ENCODE results near the gene FBXW7. TPM values are rescaled to one million over a fixed set of nuclear protein-coding genes. Genes with fewer than 3 reads are reported as not detected.
A peak's percentile ranks its signal among the peaks of the same experiment; 100 is the strongest.

FBXW7 gene
- total RNA-seq, 1 experiment from 2014 or later, result 23.0 TPM

DNA sequence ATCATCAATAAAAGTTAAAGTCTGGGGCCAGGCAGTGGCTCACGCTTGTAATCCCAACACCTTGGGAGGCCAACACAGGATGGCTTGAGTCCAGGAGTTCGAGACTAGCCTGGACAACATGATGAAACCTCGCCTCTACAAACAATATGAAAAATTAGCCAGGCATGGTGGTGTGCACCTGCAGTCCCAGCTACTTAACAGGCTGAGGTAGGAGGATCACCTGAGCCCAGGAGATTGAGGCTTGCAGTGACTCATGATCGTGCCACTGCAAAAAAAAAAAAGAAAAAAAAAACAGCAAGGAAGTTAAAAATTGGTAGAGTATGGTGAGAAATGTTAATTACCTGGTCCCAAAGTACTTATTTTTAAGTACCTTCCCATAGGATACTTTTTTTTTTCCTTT is 27.5 kb downstream of the FBXW7 start (continued):
- TF ChIP-seq FOXP1 (CRISPR knock-in tag; IDR thresholded peaks at IDR 0.05; ENCODE audit: borderline replicate concordance) (no peak), ZNF232 (CRISPR knock-in tag; IDR thresholded peaks at IDR 0.05) (no peak), ZNF138 (CRISPR knock-in tag; conservative IDR thresholded peaks at IDR 0.05) (no peak), JAZF1 (CRISPR knock-in tag; IDR thresholded peaks at IDR 0.05) (no peak), NR1H2 (CRISPR knock-in tag; IDR thresholded peaks at IDR 0.05) (no peak), ZNF671 (CRISPR knock-in tag; IDR thresholded peaks at IDR 0.05) (no peak)

DNA sequence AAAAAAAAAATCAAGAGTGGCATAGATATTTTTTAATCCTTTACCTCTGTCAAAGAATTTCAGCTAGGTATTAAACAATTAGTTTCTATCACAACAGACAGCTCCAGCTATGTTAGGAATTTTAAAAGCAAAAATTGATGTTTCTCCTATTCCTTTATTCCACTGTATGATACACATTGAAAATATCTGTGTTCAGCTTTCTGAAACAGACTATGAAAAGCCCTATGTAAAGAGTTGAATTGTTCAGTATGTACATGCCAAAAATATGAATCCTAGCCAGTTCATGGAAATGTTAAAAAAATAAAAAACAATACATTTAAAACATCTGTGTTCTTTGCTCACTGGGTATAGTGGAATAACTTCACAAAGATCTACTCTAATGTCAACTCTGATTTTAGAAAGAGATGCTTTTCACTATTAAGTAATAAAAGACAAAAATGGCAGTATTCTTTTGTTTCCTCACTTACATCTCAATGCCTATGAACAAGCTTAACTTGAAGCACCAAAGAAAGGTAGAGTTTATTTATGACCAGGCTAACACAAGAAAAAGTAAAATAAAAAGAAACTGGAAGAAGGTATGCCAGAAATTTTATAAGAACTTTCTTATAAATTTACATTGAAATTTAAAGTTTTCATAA is 32.1 kb downstream of the FBXW7 start:
- Mint-ChIP-seq H3K27ac (peak overlapping the region; percentile 18; the same call in 1 of the 2 replicates), H3K4me1 (peaks cover 33% of the 10 kb centered on the region), H3K27me3 (ENCODE audit: low read depth) (no peaks in the 10 kb centered on the region), H3K4me3 (no peak overlapping the region), H3K9me3 (no peaks in the 10 kb centered on the region), H3K36me3 (no peaks in the 10 kb centered on the region)
- POLR2A ChIA-PET, result no interaction called here
- TF ChIP-seq ARID4B (CRISPR knock-in tag; IDR thresholded peaks at IDR 0.05; ENCODE audit: borderline replicate concordance), result no peak
- no peak for TF ChIP-seq ETV6 (CRISPR knock-in tag; IDR thresholded peaks at IDR 0.05)
- TF ChIP-seq SOX15 (CRISPR knock-in tag; IDR thresholded peaks at IDR 0.05), result no peak
- TF ChIP-seq OVOL2 (CRISPR knock-in tag; IDR thresholded peaks at IDR 0.05; ENCODE audit: borderline replicate concordance), result no peak
- no peak for TF ChIP-seq CREB1 (CRISPR knock-in tag; IDR thresholded peaks at IDR 0.05)
- TF ChIP-seq, protein P1, sequence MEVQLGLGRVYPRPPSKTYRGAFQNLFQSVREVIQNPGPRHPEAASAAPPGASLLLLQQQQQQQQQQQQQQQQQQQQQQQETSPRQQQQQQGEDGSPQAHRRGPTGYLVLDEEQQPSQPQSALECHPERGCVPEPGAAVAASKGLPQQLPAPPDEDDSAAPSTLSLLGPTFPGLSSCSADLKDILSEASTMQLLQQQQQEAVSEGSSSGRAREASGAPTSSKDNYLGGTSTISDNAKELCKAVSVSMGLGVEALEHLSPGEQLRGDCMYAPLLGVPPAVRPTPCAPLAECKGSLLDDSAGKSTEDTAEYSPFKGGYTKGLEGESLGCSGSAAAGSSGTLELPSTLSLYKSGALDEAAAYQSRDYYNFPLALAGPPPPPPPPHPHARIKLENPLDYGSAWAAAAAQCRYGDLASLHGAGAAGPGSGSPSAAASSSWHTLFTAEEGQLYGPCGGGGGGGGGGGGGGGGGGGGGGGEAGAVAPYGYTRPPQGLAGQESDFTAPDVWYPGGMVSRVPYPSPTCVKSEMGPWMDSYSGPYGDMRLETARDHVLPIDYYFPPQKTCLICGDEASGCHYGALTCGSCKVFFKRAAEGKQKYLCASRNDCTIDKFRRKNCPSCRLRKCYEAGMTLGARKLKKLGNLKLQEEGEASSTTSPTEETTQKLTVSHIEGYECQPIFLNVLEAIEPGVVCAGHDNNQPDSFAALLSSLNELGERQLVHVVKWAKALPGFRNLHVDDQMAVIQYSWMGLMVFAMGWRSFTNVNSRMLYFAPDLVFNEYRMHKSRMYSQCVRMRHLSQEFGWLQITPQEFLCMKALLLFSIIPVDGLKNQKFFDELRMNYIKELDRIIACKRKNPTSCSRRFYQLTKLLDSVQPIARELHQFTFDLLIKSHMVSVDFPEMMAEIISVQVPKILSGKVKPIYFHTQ (CRISPR knock-in tag; IDR thresholded peaks at IDR 0.05), result no peak
- TF ChIP-seq ZNF121 (CRISPR knock-in tag; IDR thresholded peaks at IDR 0.05), result no peak
- no peak for ATAC-seq
- CTCF ChIA-PET, result interaction anchor here (0.6 to 3.7 kb wide), 6 partner anchors 13 to 202 kb away, joined by 3 to 28 read pairs (median 4); partner anchors contain the start of gene FBXW7
- no peak for DNase-seq (ENCODE audit: low spot score)

GRCh38 chr4:152501846-152502536 is 33.9 kb downstream of the FBXW7 start:
- TF ChIP-seq EMX1 (CRISPR knock-in tag; IDR thresholded peaks at IDR 0.05) (no peak), ZNF416 (CRISPR knock-in tag; IDR thresholded peaks at IDR 0.05) (no peak), HMGA2 (CRISPR knock-in tag; IDR thresholded peaks at IDR 0.05) (no peak), IRF2 (CRISPR knock-in tag; IDR thresholded peaks at IDR 0.05; ENCODE audit: borderline replicate concordance, low read depth) (no peak), ATF1 (CRISPR knock-in tag; IDR thresholded peaks at IDR 0.05) (no peak), ZNF396 (CRISPR knock-in tag; IDR thresholded peaks at IDR 0.05; ENCODE audit: borderline replicate concordance) (no peak), NR2C2 (CRISPR knock-in tag; IDR thresholded peaks at IDR 0.05) (no peak), USF2 (CRISPR knock-in tag; IDR thresholded peaks at IDR 0.05) (no peak)
- TF ChIP-seq, protein P2, sequence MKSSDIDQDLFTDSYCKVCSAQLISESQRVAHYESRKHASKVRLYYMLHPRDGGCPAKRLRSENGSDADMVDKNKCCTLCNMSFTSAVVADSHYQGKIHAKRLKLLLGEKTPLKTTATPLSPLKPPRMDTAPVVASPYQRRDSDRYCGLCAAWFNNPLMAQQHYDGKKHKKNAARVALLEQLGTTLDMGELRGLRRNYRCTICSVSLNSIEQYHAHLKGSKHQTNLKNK (CRISPR knock-in tag; IDR thresholded peaks at IDR 0.05), result no peak
- Mint-ChIP-seq H3K4me1 (peaks cover 33% of the 10 kb centered on the region), H3K4me3 (no peak overlapping the region), H3K36me3 (no peaks in the 10 kb centered on the region), H3K27me3 (ENCODE audit: low read depth) (no peaks in the 10 kb centered on the region), H3K9me3 (no peaks in the 10 kb centered on the region), H3K27ac (peak overlapping the region; percentile 75)
- POLR2A ChIA-PET, result no interaction called here
- CTCF ChIA-PET, result interaction anchor here (0.8 to 3.7 kb wide), 41 partner anchors 9 to 625 kb away, joined by 3 to 28 read pairs (median 4); partner anchors contain the start of genes ARFIP1, FBXW7, FHDC1 and TIGD4
- DNase-seq (ENCODE audit: low spot score), result no peak
- ATAC-seq, result no peak

Measured in WTC11 (cell line).